ENCODE results near the gene LY6G6F. TPM values are rescaled to one million over a fixed set of nuclear protein-coding genes. Genes with fewer than 3 reads are reported as not detected.

Gene LY6G6F
- total and polyA plus RNA-seq, 2 experiments from 2014 or later, result not detected

DNA sequence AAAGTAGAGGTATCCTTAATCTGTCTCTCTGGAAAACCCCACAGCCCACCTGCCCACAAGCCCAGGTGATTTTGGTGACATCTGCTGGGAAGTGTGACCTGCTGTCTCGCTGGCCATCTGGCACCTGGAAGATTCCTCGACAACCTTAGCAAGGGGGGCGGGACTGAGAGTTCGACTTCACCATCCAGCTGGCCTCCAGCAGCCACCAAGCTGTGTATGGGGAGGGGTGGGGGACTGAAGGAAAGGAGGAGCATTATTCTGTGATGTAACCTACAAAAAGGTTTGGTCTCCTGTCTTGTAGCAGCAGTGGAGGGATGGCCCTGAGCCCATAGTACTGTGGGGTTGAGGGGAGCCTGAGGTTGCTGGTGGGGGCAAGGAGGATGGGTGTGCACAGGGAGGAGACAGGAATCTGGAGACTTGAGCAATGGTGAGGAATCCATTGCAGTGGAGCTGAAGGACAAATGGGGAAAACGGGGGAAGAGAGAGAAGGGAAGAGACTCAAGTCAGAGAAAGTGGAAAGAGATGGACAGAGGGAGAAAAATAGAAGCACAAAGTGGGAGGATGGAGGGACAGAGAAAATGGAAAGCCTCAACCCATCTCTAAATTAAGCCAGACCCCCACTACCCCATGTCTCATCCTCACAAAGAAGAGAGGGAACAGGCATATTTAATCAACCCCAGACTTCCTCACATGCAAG is 4.0 kb downstream of the LY6G6F start:
- Histone ChIP-seq H3K4me1 (ENCODE audit: low read depth) (peaks cover 11% of the 10 kb centered on the region), H3K4me3 (no peak overlapping the region), H3K36me3 (no peaks in the 10 kb centered on the region), H3K27ac (no peak overlapping the region), H3K27me3 (no peaks in the 10 kb centered on the region), H3K9me3 (ENCODE audit: low read depth) (no peaks in the 10 kb centered on the region)
- TF ChIP-seq, protein P1, sequence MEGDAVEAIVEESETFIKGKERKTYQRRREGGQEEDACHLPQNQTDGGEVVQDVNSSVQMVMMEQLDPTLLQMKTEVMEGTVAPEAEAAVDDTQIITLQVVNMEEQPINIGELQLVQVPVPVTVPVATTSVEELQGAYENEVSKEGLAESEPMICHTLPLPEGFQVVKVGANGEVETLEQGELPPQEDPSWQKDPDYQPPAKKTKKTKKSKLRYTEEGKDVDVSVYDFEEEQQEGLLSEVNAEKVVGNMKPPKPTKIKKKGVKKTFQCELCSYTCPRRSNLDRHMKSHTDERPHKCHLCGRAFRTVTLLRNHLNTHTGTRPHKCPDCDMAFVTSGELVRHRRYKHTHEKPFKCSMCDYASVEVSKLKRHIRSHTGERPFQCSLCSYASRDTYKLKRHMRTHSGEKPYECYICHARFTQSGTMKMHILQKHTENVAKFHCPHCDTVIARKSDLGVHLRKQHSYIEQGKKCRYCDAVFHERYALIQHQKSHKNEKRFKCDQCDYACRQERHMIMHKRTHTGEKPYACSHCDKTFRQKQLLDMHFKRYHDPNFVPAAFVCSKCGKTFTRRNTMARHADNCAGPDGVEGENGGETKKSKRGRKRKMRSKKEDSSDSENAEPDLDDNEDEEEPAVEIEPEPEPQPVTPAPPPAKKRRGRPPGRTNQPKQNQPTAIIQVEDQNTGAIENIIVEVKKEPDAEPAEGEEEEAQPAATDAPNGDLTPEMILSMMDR (IDR thresholded peaks at IDR 0.05; ENCODE audit: low read depth, low read length), result no peak
- no peak for DNase-seq (ENCODE audit: low read depth in 1 of 2, low spot score in 1 of 2)

DNA sequence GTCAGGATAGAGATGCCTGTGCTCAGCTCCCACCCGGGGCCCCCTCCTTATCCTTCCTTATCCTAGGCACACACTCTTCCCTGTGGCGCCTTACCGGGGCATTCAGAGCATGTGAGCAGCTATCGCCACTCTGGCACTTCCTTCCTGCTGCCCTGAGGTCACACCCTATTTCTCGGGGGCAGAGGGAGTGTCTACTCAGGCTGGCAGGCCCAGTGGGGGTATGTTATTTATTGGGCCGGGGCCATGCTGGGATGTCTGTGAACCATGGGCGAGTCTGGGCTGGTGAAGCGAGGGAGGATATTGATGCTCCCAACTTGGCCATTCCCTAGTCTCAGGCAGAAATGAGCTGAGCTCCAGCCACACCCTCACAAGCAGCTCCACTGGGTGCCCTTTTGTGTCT is 4.6 kb downstream of the LY6G6F start:
- Histone ChIP-seq H3K9me3 (ENCODE audit: low read depth) (no peaks in the 10 kb centered on the region), H3K36me3 (no peaks in the 10 kb centered on the region), H3K27ac (no peak overlapping the region), H3K4me1 (ENCODE audit: low read depth) (peaks cover 11% of the 10 kb centered on the region), H3K27me3 (no peaks in the 10 kb centered on the region), H3K4me3 (no peak overlapping the region)
- TF ChIP-seq, protein P1 (IDR thresholded peaks at IDR 0.05; ENCODE audit: low read depth, low read length), result no peak
- no peak for DNase-seq (ENCODE audit: low read depth in 1 of 2, low spot score in 1 of 2)

DNA sequence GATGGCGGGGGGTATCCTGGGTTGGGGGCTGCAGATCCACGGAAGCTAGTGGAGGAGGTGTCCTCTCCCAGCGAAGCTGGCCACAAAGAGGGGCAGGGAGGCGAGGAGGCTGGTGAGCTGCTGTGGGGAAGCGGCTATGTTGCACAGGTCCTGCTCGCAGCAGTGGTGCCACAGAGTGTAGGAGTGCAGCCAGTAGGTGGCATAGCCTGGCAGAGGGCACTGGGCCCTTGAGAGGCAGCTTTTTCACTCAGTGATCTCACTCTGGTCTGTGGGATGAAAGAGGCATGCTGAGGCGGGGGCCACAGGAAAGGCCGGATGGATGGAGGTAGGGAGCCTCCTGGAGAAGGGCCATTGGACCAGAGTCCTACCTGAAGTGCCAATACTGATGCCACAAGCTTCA is 5.6 kb downstream of the LY6G6F start:
- Histone ChIP-seq H3K4me3 (no peak overlapping the region), H3K27ac (no peak overlapping the region), H3K27me3 (no peaks in the 10 kb centered on the region), H3K9me3 (ENCODE audit: low read depth) (no peaks in the 10 kb centered on the region), H3K4me1 (ENCODE audit: low read depth) (peaks cover 11% of the 10 kb centered on the region), H3K36me3 (no peaks in the 10 kb centered on the region)
- no peak for DNase-seq (ENCODE audit: low read depth in 1 of 2, low spot score in 1 of 2)
- TF ChIP-seq, protein P1 (IDR thresholded peaks at IDR 0.05; ENCODE audit: low read depth, low read length), result no peak

DNA sequence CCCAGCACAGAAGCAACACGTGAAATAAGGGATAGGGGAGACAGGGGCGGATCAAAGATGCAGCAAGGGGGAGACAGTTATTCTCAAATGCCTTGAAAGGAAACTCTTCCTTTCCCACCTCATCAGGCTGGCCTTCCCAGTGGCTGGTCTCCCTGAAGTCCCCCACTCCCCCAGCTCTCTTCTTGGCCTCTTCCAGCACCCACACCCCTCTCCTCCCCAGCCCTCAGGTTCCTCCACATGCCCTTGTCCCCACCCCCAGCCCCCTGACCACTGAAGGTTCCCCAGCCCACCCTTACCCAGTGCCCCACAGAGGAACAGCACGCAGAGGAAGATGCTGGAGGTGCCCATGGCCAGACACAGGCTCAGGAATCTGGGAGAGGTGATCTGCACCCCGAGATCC is 6.8 kb downstream of the LY6G6F start:
- Histone ChIP-seq H3K27me3 (no peaks in the 10 kb centered on the region), H3K4me3 (no peak overlapping the region), H3K4me1 (ENCODE audit: low read depth) (peaks cover 11% of the 10 kb centered on the region), H3K36me3 (no peaks in the 10 kb centered on the region), H3K9me3 (ENCODE audit: low read depth) (no peaks in the 10 kb centered on the region), H3K27ac (no peak overlapping the region)
- TF ChIP-seq, protein P1 (IDR thresholded peaks at IDR 0.05; ENCODE audit: low read depth, low read length), result no peak
- no peak for DNase-seq (ENCODE audit: low read depth in 1 of 2, low spot score in 1 of 2)

DNA sequence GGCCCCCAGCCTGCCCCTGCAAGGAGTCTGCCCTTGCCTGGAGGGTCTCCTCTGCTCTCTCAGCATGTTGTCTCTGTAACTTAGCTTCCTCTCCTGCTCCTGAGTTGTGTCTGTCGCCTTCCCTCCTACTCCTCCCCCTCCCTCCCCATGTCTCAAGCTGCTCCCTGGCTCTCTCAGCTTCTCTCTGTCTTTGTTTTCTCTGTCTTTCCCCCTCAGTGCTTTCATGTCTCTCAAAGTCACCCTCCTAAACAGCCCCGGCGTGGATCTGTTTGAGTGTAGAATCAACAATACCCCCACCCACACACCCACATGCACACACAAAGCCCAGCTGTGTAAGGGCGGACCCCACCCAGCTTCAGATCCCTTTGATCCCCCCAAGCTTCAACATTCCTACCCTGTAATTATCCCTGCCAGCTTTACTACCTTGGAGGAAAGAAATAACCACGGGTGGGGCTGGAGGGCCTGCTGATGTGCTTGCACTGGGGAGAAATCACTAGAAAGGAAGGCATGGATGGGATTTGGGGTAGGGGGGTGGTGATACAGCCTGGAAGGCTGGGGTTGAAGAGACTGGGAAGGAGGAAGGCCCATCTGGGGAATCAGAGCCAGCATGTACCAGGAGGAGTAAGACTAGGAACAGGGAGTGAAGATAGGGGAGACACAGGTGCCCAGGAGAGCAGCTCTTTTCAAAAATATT is 7.5 kb downstream of the LY6G6F start:
- TF ChIP-seq, protein P1 (IDR thresholded peaks at IDR 0.05; ENCODE audit: low read depth, low read length), result no peak
- Histone ChIP-seq H3K27me3 (no peaks in the 10 kb centered on the region), H3K36me3 (no peaks in the 10 kb centered on the region), H3K27ac (no peak overlapping the region), H3K4me1 (ENCODE audit: low read depth) (peaks cover 11% of the 10 kb centered on the region), H3K4me3 (no peak overlapping the region), H3K9me3 (ENCODE audit: low read depth) (no peaks in the 10 kb centered on the region)
- DNase-seq (ENCODE audit: low read depth in 1 of 2, low spot score in 1 of 2), result no peak

Measured in cardiac muscle cell (in vitro differentiated cells and primary cell).